ENCODE results near the gene CCDC146. TPM values are rescaled to one million over a fixed set of nuclear protein-coding genes. Genes with fewer than 3 reads are reported as not detected.

The CCDC146 gene
- total and polyA plus RNA-seq, 2 of the 13 experiments (the other 11 are each of a cell fraction or from before 2014, with no cell fraction given): 2.4 to 4.1 TPM

DNA sequence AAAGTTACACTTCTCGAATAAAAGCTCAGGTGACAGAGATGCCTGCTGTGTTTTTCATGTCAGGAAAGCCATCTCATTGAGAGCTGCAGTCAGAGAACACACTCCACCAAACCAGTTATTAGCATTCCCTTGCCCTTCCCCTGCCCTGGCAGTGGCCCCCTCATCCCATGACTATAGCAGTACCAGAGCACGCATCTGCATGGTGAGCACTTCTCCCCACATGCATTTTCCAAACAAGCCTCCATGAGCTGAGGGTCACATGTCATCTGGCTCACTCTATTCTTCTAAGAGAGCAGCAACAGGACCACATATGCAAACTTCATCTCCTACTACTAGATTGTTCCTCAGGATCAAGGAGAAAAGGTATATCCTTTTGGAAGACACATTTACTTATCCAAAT lies 119.7 kb downstream of the CCDC146 start:
- no TSS peak for BruUV-seq (replicated peaks)
- peak overlapping the region; percentile 10 for H3K27ac ChIP-seq (ENCODE audit: extremely low read length, insufficient read depth, low read length)
- CTCF ChIA-PET (ENCODE audit: low intra/inter-chr PET ratio, low total read pairs): no interaction called here
- no peaks in the 10 kb centered on the region for H4K20me1 ChIP-seq (ENCODE audit: insufficient read depth, low read length)
- in situ Hi-C loops (cut with HindIII; ENCODE audit: extremely low pct_ligation_motif_present, low pct_unique_long_range_greater_than_20kb) (loop anchor here (10.0 kb wide), 1 partner anchor 117 kb away; the partner anchor contains the start of gene CCDC146), intact Hi-C loops (cut with micrococcal nuclease; ENCODE audit: unreplicated experiment) (no loop called here)
- ATAC-seq: no peak
- H3K27me3 ChIP-seq (ENCODE audit: control insufficient read depth in 1 of 2, insufficient read depth in 2 of 2, low read length in 2 of 2): no peaks in the 10 kb centered on the region
- POLR2A ChIA-PET: no interaction called here
- H3K36me3 ChIP-seq (replicated peaks in 1 of 2; ENCODE audit: control insufficient read depth in 1 of 2, insufficient read depth in 2 of 2, low read length in 2 of 2): no peaks in the 10 kb centered on the region
- H3K4me1 ChIP-seq (ENCODE audit: insufficient read depth, low read length): peaks cover 35% of the 10 kb centered on the region
- H3K9me3 ChIP-seq (ENCODE audit: low read length): no peaks in the 10 kb centered on the region
- H2AFZ ChIP-seq (ENCODE audit: low read length): no peak overlapping the region
- WGBS (ENCODE audit: low lambda C conversion rate): 100% methylated on average over 2 of the region's 2 CpGs
- no peak for FAIRE-seq
- no peak overlapping the region for H3K9ac ChIP-seq (ENCODE audit: insufficient read depth, low read depth, low read length)
- no peak for DNase-seq (ENCODE audit: low spot score)
- no peak overlapping the region for H3K4me3 ChIP-seq (replicated peaks in 1 of 3; ENCODE audit: insufficient read depth in 1 of 3, low read depth in 2 of 3, low read length in 3 of 3)
- TF ChIP-seq MYNN (CRISPR knock-in tag; IDR thresholded peaks at IDR 0.05; ENCODE audit: low read depth): no peak
- H3K4me2 ChIP-seq (ENCODE audit: low read depth, low read length): no peak overlapping the region
- no peaks in the 10 kb centered on the region for H3K79me2 ChIP-seq (ENCODE audit: insufficient read depth, low read length)

DNA sequence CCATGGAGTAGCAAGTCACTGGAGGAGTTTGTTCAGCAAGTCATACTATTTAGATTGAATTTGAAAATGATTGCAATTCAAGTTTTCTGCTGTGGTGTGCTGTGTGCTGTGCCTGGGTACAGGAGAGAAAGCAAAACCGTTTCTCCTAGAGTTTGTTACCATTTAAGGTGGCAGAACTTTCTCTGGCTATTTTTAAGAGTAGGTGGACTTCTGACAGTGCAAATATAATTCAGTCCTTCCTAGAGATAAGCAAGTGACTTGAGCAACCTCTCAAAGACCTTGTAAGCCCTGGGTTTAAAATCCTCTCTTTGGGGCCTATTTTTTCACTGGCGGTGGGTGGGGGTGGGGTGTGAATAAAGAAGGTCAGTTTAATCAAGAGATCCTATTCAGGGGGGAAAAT lies 120.1 kb downstream of the CCDC146 start:
- Histone ChIP-seq H2AFZ (ENCODE audit: low read length) (no peak overlapping the region), H3K4me1 (ENCODE audit: insufficient read depth, low read length) (peaks cover 35% of the 10 kb centered on the region), H3K27me3 (ENCODE audit: control insufficient read depth in 1 of 2, insufficient read depth in 2 of 2, low read length in 2 of 2) (no peaks in the 10 kb centered on the region), H3K9me3 (ENCODE audit: low read length) (no peaks in the 10 kb centered on the region), H3K4me2 (ENCODE audit: low read depth, low read length) (no peak overlapping the region), H4K20me1 (ENCODE audit: insufficient read depth, low read length) (no peaks in the 10 kb centered on the region), H3K9ac (ENCODE audit: insufficient read depth, low read depth, low read length) (no peak overlapping the region), H3K79me2 (ENCODE audit: insufficient read depth, low read length) (no peaks in the 10 kb centered on the region), H3K4me3 (replicated peaks in 1 of 3; ENCODE audit: insufficient read depth in 1 of 3, low read depth in 2 of 3, low read length in 3 of 3) (no peak overlapping the region), H3K27ac (ENCODE audit: extremely low read length, insufficient read depth, low read length) (peak overlapping the region; percentile 10), H3K36me3 (replicated peaks in 1 of 2; ENCODE audit: control insufficient read depth in 1 of 2, insufficient read depth in 2 of 2, low read length in 2 of 2) (no peaks in the 10 kb centered on the region)
- ChIA-PET CTCF (ENCODE audit: low intra/inter-chr PET ratio, low total read pairs) (no interaction called here), POLR2A (no interaction called here)
- intact Hi-C loops (cut with micrococcal nuclease; ENCODE audit: unreplicated experiment) (no loop called here), in situ Hi-C loops (cut with HindIII; ENCODE audit: extremely low pct_ligation_motif_present, low pct_unique_long_range_greater_than_20kb) (loop anchor here (10.0 kb wide), 1 partner anchor 118 kb away; the partner anchor contains the start of gene CCDC146)
- TF ChIP-seq, protein P1, sequence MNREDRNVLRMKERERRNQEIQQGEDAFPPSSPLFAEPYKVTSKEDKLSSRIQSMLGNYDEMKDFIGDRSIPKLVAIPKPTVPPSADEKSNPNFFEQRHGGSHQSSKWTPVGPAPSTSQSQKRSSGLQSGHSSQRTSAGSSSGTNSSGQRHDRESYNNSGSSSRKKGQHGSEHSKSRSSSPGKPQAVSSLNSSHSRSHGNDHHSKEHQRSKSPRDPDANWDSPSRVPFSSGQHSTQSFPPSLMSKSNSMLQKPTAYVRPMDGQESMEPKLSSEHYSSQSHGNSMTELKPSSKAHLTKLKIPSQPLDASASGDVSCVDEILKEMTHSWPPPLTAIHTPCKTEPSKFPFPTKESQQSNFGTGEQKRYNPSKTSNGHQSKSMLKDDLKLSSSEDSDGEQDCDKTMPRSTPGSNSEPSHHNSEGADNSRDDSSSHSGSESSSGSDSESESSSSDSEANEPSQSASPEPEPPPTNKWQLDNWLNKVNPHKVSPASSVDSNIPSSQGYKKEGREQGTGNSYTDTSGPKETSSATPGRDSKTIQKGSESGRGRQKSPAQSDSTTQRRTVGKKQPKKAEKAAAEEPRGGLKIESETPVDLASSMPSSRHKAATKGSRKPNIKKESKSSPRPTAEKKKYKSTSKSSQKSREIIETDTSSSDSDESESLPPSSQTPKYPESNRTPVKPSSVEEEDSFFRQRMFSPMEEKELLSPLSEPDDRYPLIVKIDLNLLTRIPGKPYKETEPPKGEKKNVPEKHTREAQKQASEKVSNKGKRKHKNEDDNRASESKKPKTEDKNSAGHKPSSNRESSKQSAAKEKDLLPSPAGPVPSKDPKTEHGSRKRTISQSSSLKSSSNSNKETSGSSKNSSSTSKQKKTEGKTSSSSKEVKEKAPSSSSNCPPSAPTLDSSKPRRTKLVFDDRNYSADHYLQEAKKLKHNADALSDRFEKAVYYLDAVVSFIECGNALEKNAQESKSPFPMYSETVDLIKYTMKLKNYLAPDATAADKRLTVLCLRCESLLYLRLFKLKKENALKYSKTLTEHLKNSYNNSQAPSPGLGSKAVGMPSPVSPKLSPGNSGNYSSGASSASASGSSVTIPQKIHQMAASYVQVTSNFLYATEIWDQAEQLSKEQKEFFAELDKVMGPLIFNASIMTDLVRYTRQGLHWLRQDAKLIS (CRISPR knock-in tag; IDR thresholded peaks at IDR 0.05): no peak
- TF ChIP-seq ZNF567 (CRISPR knock-in tag; IDR thresholded peaks at IDR 0.05; ENCODE audit: borderline replicate concordance): no peak
- TF ChIP-seq KAT8 (CRISPR knock-in tag; IDR thresholded peaks at IDR 0.05): no peak
- no peak for DNase-seq (ENCODE audit: low spot score)
- 82% methylated on average over 2 of the region's 2 CpGs for WGBS (ENCODE audit: low lambda C conversion rate)
- BruUV-seq (replicated peaks): no TSS peak
- no peak for ATAC-seq
- FAIRE-seq: no peak
